MM.1S (cell line): ENCODE measurements around the gene RAMP3.

ENCODE experiments used
- DNase-seq: peaks from one replicate; pipeline ENCODE4 v3.0.0-alpha.2; 2015
- H2AFZ ChIP-seq: fragments of 300-600 bp; sonication (generic); 2 replicates; pipeline ENCODE4 v1.6.0; 2016; ENCODE audit warnings: antibody characterized with exemption, low read length
- H3F3A ChIP-seq: fragments of 300-600 bp; sonication (generic); 2 replicates; pipeline ENCODE4 v1.6.1; 2016; ENCODE audit warnings: mild to moderate bottlenecking, antibody characterized with exemption, low read length, moderate library complexity, mixed read lengths; ENCODE audit not compliant: insufficient read depth
- H3K27ac ChIP-seq: fragments of 300-600 bp; sonication (generic); 2 replicates; pipeline ENCODE4 v1.5.1; 2016; ENCODE audit warnings: mild to moderate bottlenecking, low read length
- H3K27me3 ChIP-seq: fragments of 300-600 bp; sonication (generic); replicated peaks from 2 replicates; pipeline ENCODE4 v1.6.0; 2016; ENCODE audit warnings: low read length; ENCODE audit not compliant: insufficient read depth
- H3K36me3 ChIP-seq: fragments of 300-600 bp; sonication (generic); replicated peaks from 2 replicates; pipeline ENCODE4 v1.6.1; 2016; ENCODE audit warnings: mild to moderate bottlenecking, low read length, mixed read lengths; ENCODE audit not compliant: insufficient read depth
- H3K4me1 ChIP-seq: fragments of 300-600 bp; sonication (generic); 2 replicates; pipeline ENCODE4 v1.6.1; 2016; ENCODE audit warnings: low read length, mixed read lengths
- H3K4me2 ChIP-seq: fragments of 300-600 bp; sonication (generic); 2 replicates; pipeline ENCODE4 v1.6.0; 2016; ENCODE audit warnings: low read depth, low read length
- H3K4me3 ChIP-seq: fragments of 300-600 bp; sonication (generic); 2 replicates; pipeline ENCODE4 v1.5.1; 2016; ENCODE audit warnings: low read length, mixed read lengths
- H3K79me2 ChIP-seq: fragments of 300-600 bp; sonication (generic); 2 replicates; pipeline ENCODE4 v1.6.1; 2016; ENCODE audit warnings: mixed run types, low read length, mixed read lengths
- H3K9ac ChIP-seq: fragments of 300-600 bp; sonication (generic); 2 replicates; pipeline ENCODE4 v1.6.1; 2016; ENCODE audit warnings: low read length, mixed read lengths
- H3K9me2 ChIP-seq: fragments of 300-600 bp; sonication (generic); replicated peaks from 2 replicates; pipeline ENCODE4 v1.6.1; 2016; ENCODE audit warnings: mild to moderate bottlenecking, low read length, mixed read lengths; ENCODE audit not compliant: insufficient read depth
- H3K9me3 ChIP-seq: fragments of 300-600 bp; sonication (generic); replicated peaks from 2 replicates; pipeline ENCODE4 v1.6.1; 2016; ENCODE audit warnings: mild to moderate bottlenecking, low read length, mixed read lengths; ENCODE audit not compliant: insufficient read depth
- H4K20me1 ChIP-seq: fragments of 300-600 bp; sonication (generic); 2 replicates; pipeline ENCODE4 v1.6.1; 2016; ENCODE audit warnings: mild to moderate bottlenecking, low read length, moderate library complexity, mixed read lengths; ENCODE audit not compliant: insufficient read depth
- EZH2 ChIP-seq: fragments of 300-600 bp; sonication (generic); optimal IDR thresholded peaks from 2 replicates; pipeline ENCODE3; 2017; ENCODE audit warnings: low read depth, mild to moderate bottlenecking, antibody characterized with exemption, low read length, mixed read lengths
- EZH2phosphoT487 ChIP-seq: fragments of 300-600 bp; sonication (generic); IDR thresholded peaks from 2 replicates; pipeline ENCODE4 v1.6.1; 2018; ENCODE audit warnings: antibody characterized with exemption, low read length
- TF ChIP-seq, protein P1 (sequence below): fragments of 300-600 bp; sonication (generic); IDR thresholded peaks from 2 replicates; pipeline ENCODE4 v1.5.1; 2016; ENCODE audit warnings: antibody characterized with exemption, low read length, mixed read lengths

Gene RAMP3

DNA sequence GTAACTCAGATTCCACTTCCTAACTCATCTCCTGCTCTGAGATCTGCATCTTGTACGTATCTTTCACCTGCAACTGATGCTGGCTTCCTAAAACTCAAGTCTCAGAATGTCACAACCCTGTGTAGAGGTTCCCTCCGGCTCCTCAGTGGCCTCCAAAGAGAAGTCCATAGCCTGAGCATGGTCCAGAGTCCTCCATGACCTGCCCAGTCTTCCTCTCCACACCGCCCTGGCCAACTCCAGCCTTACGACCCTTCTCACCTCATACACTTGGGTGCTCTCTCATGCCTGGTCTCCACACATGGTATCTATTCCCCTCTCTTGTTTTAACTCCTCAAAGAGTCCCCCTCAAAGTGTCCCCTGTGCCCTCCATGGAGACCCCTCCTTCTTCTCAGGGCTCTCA lies 41.9 kb downstream of the RAMP3 start:
- H3K27me3 ChIP-seq, result no peaks in the 10 kb centered on the region
- H4K20me1 ChIP-seq, result no peaks in the 10 kb centered on the region
- no peak for DNase-seq

DNA sequence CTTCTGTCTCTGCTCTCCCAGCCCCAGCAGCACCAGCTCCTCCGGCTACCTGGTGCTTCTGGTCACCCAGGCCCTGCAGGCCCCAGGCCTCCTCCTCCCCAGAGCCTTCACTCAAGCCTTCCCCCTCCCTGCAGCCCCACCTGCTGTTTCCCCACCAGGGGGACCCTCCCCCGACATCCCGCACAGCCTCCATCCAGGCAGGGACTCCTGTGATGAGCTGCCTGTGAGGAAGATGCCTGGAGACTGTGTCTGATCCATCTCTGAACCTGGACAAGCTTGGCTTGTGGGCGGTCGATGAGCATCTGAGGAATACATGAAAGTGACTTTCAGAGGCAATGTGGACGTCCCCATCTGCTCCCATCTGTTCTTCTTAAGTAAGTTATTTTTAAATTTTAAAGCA lies 45.0 kb downstream of the RAMP3 start:
- no peaks in the 10 kb centered on the region for H3K36me3 ChIP-seq
- H3K27me3 ChIP-seq, result no peaks in the 10 kb centered on the region
- H3K9me3 ChIP-seq, result no peaks in the 10 kb centered on the region
- no peak overlapping the region for H2AFZ ChIP-seq
- no peaks in the 10 kb centered on the region for H4K20me1 ChIP-seq
- no peaks in the 10 kb centered on the region for H3K79me2 ChIP-seq
- no peak overlapping the region for H3K9ac ChIP-seq
- no peak overlapping the region for H3K27ac ChIP-seq
- TF ChIP-seq EZH2, result no peak
- TF ChIP-seq EZH2phosphoT487, result no peak
- TF ChIP-seq, protein P1, sequence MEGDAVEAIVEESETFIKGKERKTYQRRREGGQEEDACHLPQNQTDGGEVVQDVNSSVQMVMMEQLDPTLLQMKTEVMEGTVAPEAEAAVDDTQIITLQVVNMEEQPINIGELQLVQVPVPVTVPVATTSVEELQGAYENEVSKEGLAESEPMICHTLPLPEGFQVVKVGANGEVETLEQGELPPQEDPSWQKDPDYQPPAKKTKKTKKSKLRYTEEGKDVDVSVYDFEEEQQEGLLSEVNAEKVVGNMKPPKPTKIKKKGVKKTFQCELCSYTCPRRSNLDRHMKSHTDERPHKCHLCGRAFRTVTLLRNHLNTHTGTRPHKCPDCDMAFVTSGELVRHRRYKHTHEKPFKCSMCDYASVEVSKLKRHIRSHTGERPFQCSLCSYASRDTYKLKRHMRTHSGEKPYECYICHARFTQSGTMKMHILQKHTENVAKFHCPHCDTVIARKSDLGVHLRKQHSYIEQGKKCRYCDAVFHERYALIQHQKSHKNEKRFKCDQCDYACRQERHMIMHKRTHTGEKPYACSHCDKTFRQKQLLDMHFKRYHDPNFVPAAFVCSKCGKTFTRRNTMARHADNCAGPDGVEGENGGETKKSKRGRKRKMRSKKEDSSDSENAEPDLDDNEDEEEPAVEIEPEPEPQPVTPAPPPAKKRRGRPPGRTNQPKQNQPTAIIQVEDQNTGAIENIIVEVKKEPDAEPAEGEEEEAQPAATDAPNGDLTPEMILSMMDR, result no peak
- no peak for DNase-seq
- peaks cover 20% of the 10 kb centered on the region for H3K4me1 ChIP-seq
- H3K9me2 ChIP-seq, result no peaks in the 10 kb centered on the region
- no peak overlapping the region for H3K4me3 ChIP-seq
- H3F3A ChIP-seq, result peaks cover 13% of the 10 kb centered on the region
- H3K4me2 ChIP-seq, result no peak overlapping the region

More for the DNA sequence above, 41.9 kb downstream of the RAMP3 start:
- no peaks in the 10 kb centered on the region for H3K79me2 ChIP-seq
- no peaks in the 10 kb centered on the region for H3K9me2 ChIP-seq
- no peak overlapping the region for H3K4me2 ChIP-seq
- H3F3A ChIP-seq, result peaks cover 4% of the 10 kb centered on the region
- no peaks in the 10 kb centered on the region for H3K9me3 ChIP-seq
- no peak overlapping the region for H3K4me3 ChIP-seq
- peaks cover 7% of the 10 kb centered on the region; the same call in 1 of the 2 replicates for H3K4me1 ChIP-seq
- H3K9ac ChIP-seq, result no peak overlapping the region
- no peak overlapping the region for H3K27ac ChIP-seq
- no peak overlapping the region for H2AFZ ChIP-seq
- no peaks in the 10 kb centered on the region for H3K36me3 ChIP-seq
- TF ChIP-seq EZH2phosphoT487 (no peak), EZH2 (no peak)
- TF ChIP-seq, protein P1, result no peak

DNA sequence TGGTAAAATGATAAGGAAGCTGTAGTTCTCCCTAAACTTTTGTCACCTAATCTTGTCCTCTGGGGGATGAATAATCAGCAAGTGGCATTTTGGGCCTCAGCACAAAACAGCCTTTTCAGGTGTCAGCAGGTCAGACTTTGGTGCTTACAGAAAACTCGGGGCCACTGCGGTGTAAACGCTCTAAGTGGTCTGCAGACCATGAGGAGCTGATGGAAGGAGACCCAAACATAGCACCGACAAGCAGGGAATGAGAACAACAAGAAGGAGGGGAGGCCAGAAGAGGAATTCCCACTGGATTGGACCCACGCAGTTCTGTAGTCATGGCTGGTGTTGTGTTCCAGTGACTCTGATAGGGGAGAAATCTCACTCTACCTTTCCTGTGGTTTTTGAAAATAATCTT lies 45.4 kb downstream of the RAMP3 start:
- Histone ChIP-seq H3K9me3 (no peaks in the 10 kb centered on the region), H3K27ac (no peak overlapping the region), H3K9me2 (no peaks in the 10 kb centered on the region), H3K79me2 (no peaks in the 10 kb centered on the region), H3F3A (peaks cover 13% of the 10 kb centered on the region), H3K27me3 (no peaks in the 10 kb centered on the region), H4K20me1 (no peaks in the 10 kb centered on the region), H3K36me3 (no peaks in the 10 kb centered on the region), H3K4me1 (peaks cover 20% of the 10 kb centered on the region), H3K4me2 (no peak overlapping the region), H3K4me3 (no peak overlapping the region), H2AFZ (no peak overlapping the region), H3K9ac (no peak overlapping the region)
- no peak for DNase-seq
- TF ChIP-seq EZH2, result no peak
- TF ChIP-seq EZH2phosphoT487, result no peak
- TF ChIP-seq, protein P1, result no peak
